ENCODE data around the gene PRRX2.

- TF ChIP-seq CTCF (IDR thresholded peaks at IDR 0.05) (no peak), POLR2AphosphoS5 (IDR thresholded peaks at IDR 0.05; ENCODE audit: insufficient read depth in 1 of 2, low read depth in 1 of 2) (peak in 1 of 2 donors; percentile 46)
Measured at GRCh38 chr9:129685220-129685932, 19.9 kb downstream of the PRRX2 start.
